ENCODE measurements around the gene GRB10. TPM values are rescaled to one million over a fixed set of nuclear protein-coding genes. Genes with fewer than 3 reads are reported as not detected.

GRB10 gene
- total RNA-seq, 2 donors from 2014 or later = 10.3 to 15.1 TPM

- Histone ChIP-seq H3K9me3 (no peaks in the 10 kb centered on the region), H3K27me3 (no peaks in the 10 kb centered on the region), H3K4me3 (no peak overlapping the region), H3K4me1 (no peaks in the 10 kb centered on the region), H3K27ac (no peak overlapping the region), H3K9ac (ENCODE audit: low read depth in 2 of 2, low read length in 2 of 2) (no peak overlapping the region), H3K36me3 (no peaks in the 10 kb centered on the region)
- DNase-seq = no peak
- TF ChIP-seq, protein P1, sequence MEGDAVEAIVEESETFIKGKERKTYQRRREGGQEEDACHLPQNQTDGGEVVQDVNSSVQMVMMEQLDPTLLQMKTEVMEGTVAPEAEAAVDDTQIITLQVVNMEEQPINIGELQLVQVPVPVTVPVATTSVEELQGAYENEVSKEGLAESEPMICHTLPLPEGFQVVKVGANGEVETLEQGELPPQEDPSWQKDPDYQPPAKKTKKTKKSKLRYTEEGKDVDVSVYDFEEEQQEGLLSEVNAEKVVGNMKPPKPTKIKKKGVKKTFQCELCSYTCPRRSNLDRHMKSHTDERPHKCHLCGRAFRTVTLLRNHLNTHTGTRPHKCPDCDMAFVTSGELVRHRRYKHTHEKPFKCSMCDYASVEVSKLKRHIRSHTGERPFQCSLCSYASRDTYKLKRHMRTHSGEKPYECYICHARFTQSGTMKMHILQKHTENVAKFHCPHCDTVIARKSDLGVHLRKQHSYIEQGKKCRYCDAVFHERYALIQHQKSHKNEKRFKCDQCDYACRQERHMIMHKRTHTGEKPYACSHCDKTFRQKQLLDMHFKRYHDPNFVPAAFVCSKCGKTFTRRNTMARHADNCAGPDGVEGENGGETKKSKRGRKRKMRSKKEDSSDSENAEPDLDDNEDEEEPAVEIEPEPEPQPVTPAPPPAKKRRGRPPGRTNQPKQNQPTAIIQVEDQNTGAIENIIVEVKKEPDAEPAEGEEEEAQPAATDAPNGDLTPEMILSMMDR (IDR thresholded peaks at IDR 0.05) = no peak
- intact Hi-C loops (cut with DNase I) = no loop called here
These were observed 138.6 kb downstream of the GRB10 start for GRCh38 chr7:50644114-50644513.

GRCh38 chr7:50641442-50642405 lies 141.0 kb downstream of the GRB10 start:
- no peaks in the 10 kb centered on the region for H3K36me3 ChIP-seq
- no peaks in the 10 kb centered on the region for H3K27me3 ChIP-seq
- H3K9ac ChIP-seq (ENCODE audit: low read depth in 2 of 2, low read length in 2 of 2) = no peak overlapping the region
- intact Hi-C loops (cut with DNase I) = no loop called here
- H3K27ac ChIP-seq = no peak overlapping the region
- no peaks in the 10 kb centered on the region for H3K9me3 ChIP-seq
- DNase-seq = no peak
- TF ChIP-seq, protein P1 (IDR thresholded peaks at IDR 0.05) = no peak
- H3K4me1 ChIP-seq = no peaks in the 10 kb centered on the region
- H3K4me3 ChIP-seq = no peak overlapping the region

DNA sequence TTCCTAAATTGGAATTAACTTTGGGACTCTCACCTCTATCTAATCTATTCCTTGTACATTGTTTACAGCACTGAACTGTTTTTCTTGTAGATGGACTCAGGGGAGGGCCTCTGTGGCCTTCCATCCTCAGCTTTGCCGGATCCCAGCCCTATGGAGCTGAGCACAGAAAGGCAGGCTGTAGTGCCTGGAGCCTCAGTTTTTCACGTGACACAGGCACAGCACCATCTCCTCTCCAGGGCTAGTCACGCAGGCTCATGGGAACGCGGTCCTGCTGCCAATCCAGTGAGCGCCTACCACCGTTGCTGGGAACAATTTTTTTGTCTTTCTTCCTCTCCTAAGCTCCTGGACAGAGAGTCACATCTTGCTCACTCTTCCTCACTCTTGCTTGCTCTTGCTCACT lies 141.9 kb downstream of the GRB10 start:
- DNase-seq = no peak
- Histone ChIP-seq H3K27ac (no peak overlapping the region), H3K36me3 (no peaks in the 10 kb centered on the region), H3K9me3 (no peaks in the 10 kb centered on the region), H3K4me3 (no peak overlapping the region), H3K9ac (ENCODE audit: low read depth in 2 of 2, low read length in 2 of 2) (no peak overlapping the region), H3K4me1 (no peaks in the 10 kb centered on the region), H3K27me3 (no peaks in the 10 kb centered on the region)
- TF ChIP-seq, protein P1 (IDR thresholded peaks at IDR 0.05) = no peak
- intact Hi-C loops (cut with DNase I) = no loop called here

DNA sequence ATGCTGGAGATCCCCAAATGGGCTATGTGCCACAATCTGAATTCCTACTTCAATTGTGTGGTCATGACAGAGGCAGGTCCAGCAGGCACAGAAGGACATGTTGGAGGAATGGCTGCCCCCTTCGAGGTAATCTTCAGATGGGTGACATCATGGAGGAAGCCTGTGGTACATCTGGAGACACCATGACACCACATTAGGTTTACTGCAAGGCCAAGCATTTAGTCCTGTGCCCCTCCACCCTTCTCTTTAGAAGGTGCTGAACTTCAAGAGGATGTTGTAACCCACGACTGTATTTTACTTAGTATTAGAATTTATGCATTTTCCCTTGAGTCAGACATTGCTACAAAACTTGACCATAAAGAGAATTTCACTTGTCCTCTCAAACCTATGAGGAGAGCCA lies 142.4 kb downstream of the GRB10 start:
- DNase-seq = no peak
- Histone ChIP-seq H3K9ac (ENCODE audit: low read depth in 2 of 2, low read length in 2 of 2) (no peak overlapping the region), H3K27ac (no peak overlapping the region), H3K36me3 (no peaks in the 10 kb centered on the region), H3K4me3 (no peak overlapping the region), H3K27me3 (no peaks in the 10 kb centered on the region), H3K9me3 (no peaks in the 10 kb centered on the region), H3K4me1 (no peaks in the 10 kb centered on the region)
- intact Hi-C loops (cut with DNase I) = no loop called here
- TF ChIP-seq, protein P1 (IDR thresholded peaks at IDR 0.05) = no peak

GRCh38 chr7:50637725-50638643 lies 144.7 kb downstream of the GRB10 start:
- DNase-seq = no peak
- TF ChIP-seq, protein P1 (IDR thresholded peaks at IDR 0.05) = no peak
- no peaks in the 10 kb centered on the region for H3K9me3 ChIP-seq
- H3K27me3 ChIP-seq = no peaks in the 10 kb centered on the region
- no peaks in the 10 kb centered on the region for H3K4me1 ChIP-seq
- no peak overlapping the region for H3K9ac ChIP-seq (ENCODE audit: low read depth in 2 of 2, low read length in 2 of 2)
- H3K36me3 ChIP-seq = no peaks in the 10 kb centered on the region
- H3K27ac ChIP-seq = no peak overlapping the region
- intact Hi-C loops (cut with DNase I) = no loop called here
- no peak overlapping the region for H3K4me3 ChIP-seq

Data from colonic mucosa (tissue), 4 donors.